HG03066 (cell line): ENCODE measurements around the gene KRT78.

ENCODE experiments used
- ATAC-seq: cut with Tn5 transposase; IDR thresholded peaks from one replicate; pipeline ENCODE4 v1.9.1; 2021; ENCODE audit warnings: low read depth; ENCODE audit not compliant: unreplicated experiment

KRT78 gene

GRCh38 chr12:52826611-52827498 is 21.9 kb downstream of the KRT78 start:
- no peak for ATAC-seq

- ATAC-seq = no peak
Observed at GRCh38 chr12:52825961-52826360, 22.8 kb downstream of the KRT78 start.

GRCh38 chr12:52824741-52825410 is 23.9 kb downstream of the KRT78 start:
- no peak for ATAC-seq

GRCh38 chr12:52823761-52824450 is 24.9 kb downstream of the KRT78 start:
- ATAC-seq = no peak

GRCh38 chr12:52822771-52823510 is 25.9 kb downstream of the KRT78 start:
- no peak for ATAC-seq

- no peak for ATAC-seq
Observed at GRCh38 chr12:52821826-52822660, 26.8 kb downstream of the KRT78 start.

GRCh38 chr12:52821071-52821730 is 27.6 kb downstream of the KRT78 start:
- ATAC-seq = no peak

- ATAC-seq = no peak
Observed at GRCh38 chr12:52820521-52820920, 28.3 kb downstream of the KRT78 start.

GRCh38 chr12:52819731-52820510 is 28.9 kb downstream of the KRT78 start:
- no peak for ATAC-seq

GRCh38 chr12:52818887-52819420 is 29.8 kb downstream of the KRT78 start:
- ATAC-seq = no peak

- no peak for ATAC-seq
Observed at GRCh38 chr12:52818388-52818787, 30.4 kb downstream of the KRT78 start.

- ATAC-seq = no peak
Observed at GRCh38 chr12:52817699-52818238, 31.0 kb downstream of the KRT78 start.

GRCh38 chr12:52817003-52817698 is 31.6 kb downstream of the KRT78 start:
- ATAC-seq = no peak

- no peak for ATAC-seq
Observed at GRCh38 chr12:52815676-52816588, 32.9 kb downstream of the KRT78 start.

GRCh38 chr12:52815161-52815560 is 33.6 kb downstream of the KRT78 start:
- no peak for ATAC-seq

- no peak for ATAC-seq
Observed at GRCh38 chr12:52814710-52815155, 34.1 kb downstream of the KRT78 start.
